Colonic mucosa (tissue), 4 donors: ENCODE measurements around the gene ST6GALNAC1. TPM values are rescaled to one million over a fixed set of nuclear protein-coding genes. Genes with fewer than 3 reads are reported as not detected.
"Not testable (repeated sequence)": the region's sequence is repeated elsewhere in the genome, so short reads cannot be mapped to it uniquely, and the experiment has no call there.

ENCODE experiments used
- DNase-seq: peaks from one replicate; pipeline ENCODE4 v3.0.0-alpha.2; 2020
- H3K27ac ChIP-seq: fragments of 200-600 bp; one replicate; pipeline ENCODE4 v1.8.0; 2021
- H3K27me3 ChIP-seq: fragments of 200-600 bp; one replicate; pipeline ENCODE4 v1.8.0; 2021
- H3K36me3 ChIP-seq: fragments of 200-600 bp; one replicate; pipeline ENCODE4 v1.8.0; 2021
- H3K4me1 ChIP-seq: fragments of 200-600 bp; one replicate; pipeline ENCODE4 v1.8.0; 2021; ENCODE audit warnings: mild to moderate bottlenecking
- H3K4me3 ChIP-seq: fragments of 200-600 bp; one replicate; pipeline ENCODE4 v1.8.0; 2021
- H3K9ac ChIP-seq, 2 donors: one replicate each; pipeline ENCODE4 v1.7.0; 2013; ENCODE audit warnings: control low read depth in 2 of 2, low read depth in 2 of 2, low read length in 2 of 2
- H3K9me3 ChIP-seq: fragments of 200-600 bp; one replicate; pipeline ENCODE4 v1.8.0; 2021
- CTCF ChIP-seq: fragments of 200-600 bp; IDR thresholded peaks from one replicate; pipeline ENCODE4 v1.8.0; 2022; ENCODE audit warnings: antibody characterized with exemption, mild to moderate bottlenecking
- intact Hi-C: fragments of 100-400 bp; cut with DNase I; formaldehyde crosslinking; loops from one replicate; pipeline ENCODE4 v1.14.1; 2022
- total RNA-seq, 2 donors: library from RNA; stranded (reverse); fragmentation: NEBNext Ultra II Directional in 1 of 2; extraction: Animal tissue kit (Norgen Biotek cat#: 25700) in 1 of 2; gene quantifications; one replicate each; pipeline ENCODE4 v1.2.1, GENCODE V29; 2021
- donor health status: healthy.
- donor health status: DM: no; HTN: no; CAD: no.
- donor health status: DM: no; HTN: no; CAD: no.

ST6GALNAC1 gene
- total RNA-seq, 2 donors from 2014 or later: 311 to 465 TPM

DNA sequence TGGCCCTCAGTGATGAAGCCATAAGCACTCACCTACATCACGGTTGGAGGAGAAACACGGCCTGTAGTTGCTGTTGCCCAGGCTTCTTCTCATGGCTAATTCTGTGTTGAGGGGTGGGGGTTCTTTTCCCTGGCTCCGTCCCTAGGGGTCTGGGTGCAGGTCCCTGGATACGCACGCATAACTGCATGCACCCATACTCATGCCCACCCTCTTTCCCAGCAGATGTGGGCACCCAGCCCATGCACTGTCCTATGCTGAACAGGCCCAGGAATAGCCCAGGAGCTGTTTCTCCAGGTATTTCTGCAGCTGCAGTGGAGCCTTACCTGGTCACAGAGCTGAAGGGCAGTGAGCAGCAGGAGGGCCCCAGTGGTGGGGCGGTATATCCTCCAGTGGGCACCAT lies 18.1 kb downstream of the ST6GALNAC1 start:
- no peak for TF ChIP-seq CTCF
- no peak overlapping the region for H3K27ac ChIP-seq
- no peaks in the 10 kb centered on the region for H3K27me3 ChIP-seq
- no peaks in the 10 kb centered on the region for H3K9me3 ChIP-seq
- no peak overlapping the region for H3K9ac ChIP-seq
- H3K36me3 ChIP-seq: no peaks in the 10 kb centered on the region
- intact Hi-C loops: loop anchor here (5.0 kb wide), 1 partner anchor 57 kb away; no protein-coding TSS in a partner anchor
- no peak overlapping the region for H3K4me3 ChIP-seq
- H3K4me1 ChIP-seq: no peaks in the 10 kb centered on the region
- no peak for DNase-seq

DNA sequence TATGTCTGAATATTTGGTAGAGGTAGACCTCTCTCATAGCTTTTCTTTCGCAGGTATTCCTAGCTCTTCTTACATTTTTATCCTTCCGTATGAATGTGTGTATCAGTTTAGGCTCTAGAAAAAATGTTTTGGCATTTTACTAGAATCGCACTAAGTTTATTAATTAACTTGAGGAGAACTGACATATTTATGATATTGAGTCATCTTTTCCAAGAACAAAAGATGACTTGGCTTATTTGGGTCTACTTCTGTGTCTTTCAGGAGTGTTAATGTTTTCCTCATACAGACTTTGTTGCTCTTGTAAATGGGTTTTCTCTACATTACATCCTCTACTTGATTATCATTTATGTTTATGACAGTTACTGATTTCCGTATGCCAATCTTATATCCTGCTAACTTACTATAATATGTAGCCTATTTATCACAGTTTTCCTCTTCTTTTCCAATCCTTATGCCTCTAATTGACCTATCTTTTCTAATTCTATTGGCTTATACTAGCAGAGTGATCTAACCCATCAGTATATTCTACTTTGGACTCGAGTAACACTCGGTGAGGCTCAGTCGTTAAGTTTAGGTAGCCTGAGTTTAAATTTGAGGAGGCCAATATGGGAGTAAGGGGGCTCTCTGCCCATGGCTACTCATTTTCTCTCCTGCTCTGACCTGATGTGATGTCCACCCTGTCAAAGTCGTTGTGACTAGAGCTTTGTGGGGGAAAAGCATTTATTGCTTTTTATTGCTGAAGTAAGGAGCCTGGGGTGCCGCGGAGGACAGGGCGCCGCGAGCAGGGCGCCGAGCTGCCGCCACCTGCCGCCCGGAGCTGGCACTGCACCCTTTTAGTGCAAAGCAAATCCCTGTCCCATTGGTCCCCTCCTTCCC lies 20.0 kb downstream of the ST6GALNAC1 start:
- DNase-seq: peak; percentile 82
- Histone ChIP-seq H3K9me3 (no peaks in the 10 kb centered on the region), H3K36me3 (no peaks in the 10 kb centered on the region), H3K27ac (no peak overlapping the region), H3K9ac (no peak overlapping the region), H3K4me1 (no peaks in the 10 kb centered on the region), H3K4me3 (no peak overlapping the region), H3K27me3 (no peaks in the 10 kb centered on the region)
- peak; percentile 97 for TF ChIP-seq CTCF
- intact Hi-C loops: loop anchor here (5.0 kb wide), 1 partner anchor 101 kb away; no protein-coding TSS in a partner anchor

DNA sequence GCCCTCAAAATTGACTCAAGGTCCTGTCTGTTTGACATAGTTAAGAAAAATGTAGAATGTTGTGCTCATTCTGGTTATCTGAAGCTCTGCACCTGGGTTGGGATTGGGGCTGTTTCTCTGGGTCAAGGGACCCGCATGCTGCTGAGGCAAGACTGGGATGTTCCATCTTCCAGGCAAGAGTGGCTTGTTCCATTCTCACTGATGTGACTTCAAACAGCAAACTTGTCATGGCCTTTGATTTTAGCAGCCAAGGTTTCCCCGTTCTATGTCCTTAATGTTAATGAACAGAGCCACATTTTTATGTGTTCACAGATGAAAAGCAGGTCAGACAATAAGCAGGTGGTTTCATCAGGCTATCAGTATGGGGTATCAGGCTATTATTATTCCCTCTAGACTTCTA lies 25.7 kb downstream of the ST6GALNAC1 start:
- Histone ChIP-seq H3K27ac (no peak overlapping the region), H3K9ac (no peak overlapping the region), H3K36me3 (no peaks in the 10 kb centered on the region), H3K4me3 (no peak overlapping the region), H3K4me1 (no peaks in the 10 kb centered on the region), H3K27me3 (no peaks in the 10 kb centered on the region), H3K9me3 (no peaks in the 10 kb centered on the region)
- no peak for DNase-seq
- intact Hi-C loops: no loop called here
- no peak for TF ChIP-seq CTCF

DNA sequence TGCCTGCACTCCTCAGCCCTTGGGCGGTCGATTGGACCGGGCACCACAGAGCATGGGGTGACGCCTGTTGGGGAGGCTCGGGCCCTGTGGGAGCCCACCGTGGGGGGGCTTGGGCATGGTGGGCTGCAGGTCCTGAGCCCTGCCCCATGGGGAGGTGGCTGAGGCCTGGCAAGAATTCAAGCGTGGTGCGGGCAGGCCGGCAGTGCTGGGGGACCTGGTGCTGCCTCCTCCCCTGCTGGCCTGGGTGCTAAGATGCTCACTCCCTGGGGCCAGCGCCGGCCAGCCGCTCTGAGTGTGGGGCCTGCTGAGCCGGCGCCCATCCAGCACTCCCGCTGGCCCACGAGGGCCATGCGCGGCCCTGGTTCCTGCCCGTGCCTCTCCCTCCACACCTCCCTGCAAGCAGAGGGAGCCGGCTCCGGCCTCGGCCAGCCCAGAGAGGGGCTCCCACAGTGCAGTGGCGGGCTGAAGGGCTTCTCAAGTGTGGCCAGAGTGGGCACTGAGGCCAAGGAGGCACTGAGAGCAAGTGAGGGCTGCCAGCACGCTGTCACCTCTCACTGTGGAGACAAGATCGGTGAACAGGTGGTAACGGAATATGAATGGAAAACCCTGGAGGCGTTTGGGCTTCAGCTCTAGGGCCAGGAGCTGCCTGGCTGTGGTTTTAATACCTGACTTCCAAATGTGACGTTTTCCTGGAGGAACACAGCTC lies 28.5 kb downstream of the ST6GALNAC1 start:
- no peaks in the 10 kb centered on the region for H3K4me1 ChIP-seq
- no peak for DNase-seq
- intact Hi-C loops: no loop called here
- no peaks in the 10 kb centered on the region for H3K9me3 ChIP-seq
- no peak overlapping the region for H3K9ac ChIP-seq
- no peaks in the 10 kb centered on the region for H3K36me3 ChIP-seq
- H3K27ac ChIP-seq: no peak overlapping the region
- H3K4me3 ChIP-seq: no peak overlapping the region
- H3K27me3 ChIP-seq: no peaks in the 10 kb centered on the region
- no peak for TF ChIP-seq CTCF

DNA sequence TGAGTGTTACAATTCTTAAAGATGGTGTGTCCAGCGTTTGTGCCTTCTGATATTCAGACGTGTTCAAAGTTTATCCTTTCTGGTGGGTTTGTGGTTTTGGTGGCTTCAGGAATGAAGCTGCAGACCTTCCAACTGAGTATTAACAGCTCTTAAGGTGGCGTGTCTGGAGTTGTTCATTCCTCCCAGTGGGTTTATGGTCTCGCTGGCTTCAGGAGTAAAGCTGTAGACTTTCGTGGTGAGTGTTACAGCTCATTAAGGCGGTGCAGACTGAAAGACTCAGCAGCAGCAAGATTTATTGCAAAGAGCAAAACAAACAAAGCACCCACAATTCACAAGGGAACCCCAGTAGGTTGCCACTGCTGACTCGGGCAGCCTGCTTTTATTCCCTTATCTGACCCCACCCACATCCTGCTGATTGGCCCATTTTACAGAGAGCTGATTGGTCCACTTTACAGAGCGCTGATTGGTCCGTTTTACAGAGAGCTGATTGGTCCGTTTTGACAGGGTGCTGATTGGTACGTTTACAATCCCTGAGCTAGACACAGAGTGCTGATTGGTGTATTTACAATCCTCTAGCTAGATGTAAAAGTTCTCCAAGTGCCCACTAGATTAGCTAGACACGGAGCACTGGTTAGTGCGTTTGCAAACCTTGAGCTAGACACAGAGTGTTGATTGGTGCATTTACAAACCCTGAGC lies 29.3 kb downstream of the ST6GALNAC1 start:
- intact Hi-C loops, H3K4me1 ChIP-seq, H3K9ac ChIP-seq, H3K9me3 ChIP-seq, H3K36me3 ChIP-seq, H3K27me3 ChIP-seq, H3K27ac ChIP-seq, DNase-seq, H3K4me3 ChIP-seq: not testable (repeated sequence)
